Ovary (tissue), 3 donors: ENCODE data around the gene GAS6.
"Not testable (repeated sequence)": the region's sequence is repeated elsewhere in the genome, so short reads cannot be mapped to it uniquely, and the experiment has no call there.

Experiments
- EP300 ChIP-seq: sonication (generic); formaldehyde crosslinking; IDR thresholded peaks from one replicate; pipeline ENCODE4 v1.6.1; 2017; ENCODE audit warnings: antibody characterized with exemption
- TF ChIP-seq, protein P1 (sequence below), 3 donors: fragments of 450-650 bp in 2 of 3; fragments of 200-600 bp in 1 of 3; IDR thresholded peaks; one replicate each; pipeline versions ENCODE4 v1.5.1 to v1.8.0; 2016 to 2022; ENCODE audit warnings: antibody characterized with exemption in 3 of 3, mild to moderate bottlenecking in 1 of 3
- donor health status: DM: no; HTN: no; CAD: no.

DNA sequence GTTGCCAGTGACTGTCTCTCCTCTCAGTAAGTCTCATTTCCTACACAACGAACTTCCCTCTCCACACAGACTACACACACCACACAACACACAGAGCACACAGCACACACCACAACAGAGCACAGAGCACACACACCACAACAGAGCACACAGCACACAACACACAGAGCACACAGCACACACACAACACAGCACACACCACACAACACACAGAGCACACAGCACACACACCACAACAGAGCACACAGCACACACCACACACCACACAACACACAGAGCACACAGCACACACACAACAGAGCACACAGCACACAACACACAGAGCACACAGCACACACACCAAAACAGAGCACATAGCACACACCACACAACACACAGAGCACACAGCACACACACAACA, 68.5 kb downstream of the GAS6 start:
- not testable (repeated sequence) for TF ChIP-seq EP300
- TF ChIP-seq, protein P1, sequence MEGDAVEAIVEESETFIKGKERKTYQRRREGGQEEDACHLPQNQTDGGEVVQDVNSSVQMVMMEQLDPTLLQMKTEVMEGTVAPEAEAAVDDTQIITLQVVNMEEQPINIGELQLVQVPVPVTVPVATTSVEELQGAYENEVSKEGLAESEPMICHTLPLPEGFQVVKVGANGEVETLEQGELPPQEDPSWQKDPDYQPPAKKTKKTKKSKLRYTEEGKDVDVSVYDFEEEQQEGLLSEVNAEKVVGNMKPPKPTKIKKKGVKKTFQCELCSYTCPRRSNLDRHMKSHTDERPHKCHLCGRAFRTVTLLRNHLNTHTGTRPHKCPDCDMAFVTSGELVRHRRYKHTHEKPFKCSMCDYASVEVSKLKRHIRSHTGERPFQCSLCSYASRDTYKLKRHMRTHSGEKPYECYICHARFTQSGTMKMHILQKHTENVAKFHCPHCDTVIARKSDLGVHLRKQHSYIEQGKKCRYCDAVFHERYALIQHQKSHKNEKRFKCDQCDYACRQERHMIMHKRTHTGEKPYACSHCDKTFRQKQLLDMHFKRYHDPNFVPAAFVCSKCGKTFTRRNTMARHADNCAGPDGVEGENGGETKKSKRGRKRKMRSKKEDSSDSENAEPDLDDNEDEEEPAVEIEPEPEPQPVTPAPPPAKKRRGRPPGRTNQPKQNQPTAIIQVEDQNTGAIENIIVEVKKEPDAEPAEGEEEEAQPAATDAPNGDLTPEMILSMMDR (IDR thresholded peaks at IDR 0.05), result not testable (repeated sequence)
